ENCODE results near the gene SUN1.
A peak's percentile ranks its signal among the peaks of the same experiment; 100 is the strongest.

The SUN1 gene

GRCh38 chr7:873367-874002, 41.2 kb downstream of the SUN1 start (continued):
- TF ChIP-seq, protein P1, sequence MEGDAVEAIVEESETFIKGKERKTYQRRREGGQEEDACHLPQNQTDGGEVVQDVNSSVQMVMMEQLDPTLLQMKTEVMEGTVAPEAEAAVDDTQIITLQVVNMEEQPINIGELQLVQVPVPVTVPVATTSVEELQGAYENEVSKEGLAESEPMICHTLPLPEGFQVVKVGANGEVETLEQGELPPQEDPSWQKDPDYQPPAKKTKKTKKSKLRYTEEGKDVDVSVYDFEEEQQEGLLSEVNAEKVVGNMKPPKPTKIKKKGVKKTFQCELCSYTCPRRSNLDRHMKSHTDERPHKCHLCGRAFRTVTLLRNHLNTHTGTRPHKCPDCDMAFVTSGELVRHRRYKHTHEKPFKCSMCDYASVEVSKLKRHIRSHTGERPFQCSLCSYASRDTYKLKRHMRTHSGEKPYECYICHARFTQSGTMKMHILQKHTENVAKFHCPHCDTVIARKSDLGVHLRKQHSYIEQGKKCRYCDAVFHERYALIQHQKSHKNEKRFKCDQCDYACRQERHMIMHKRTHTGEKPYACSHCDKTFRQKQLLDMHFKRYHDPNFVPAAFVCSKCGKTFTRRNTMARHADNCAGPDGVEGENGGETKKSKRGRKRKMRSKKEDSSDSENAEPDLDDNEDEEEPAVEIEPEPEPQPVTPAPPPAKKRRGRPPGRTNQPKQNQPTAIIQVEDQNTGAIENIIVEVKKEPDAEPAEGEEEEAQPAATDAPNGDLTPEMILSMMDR (tag by site-specific recombination; IDR thresholded peaks at IDR 0.05): peak; percentile 75
- 0 out of 2 replicates have a peak, but pooled peaks have one; percentile 27 for TF ChIP-seq BCL11A (tag by site-specific recombination; IDR thresholded peaks at IDR 0.05; ENCODE audit: low read depth)
- 0 out of 2 replicates have a peak, but pooled peaks have one; percentile 9 for TF ChIP-seq ZIC2 (tag by site-specific recombination; IDR thresholded peaks at IDR 0.05)

DNA sequence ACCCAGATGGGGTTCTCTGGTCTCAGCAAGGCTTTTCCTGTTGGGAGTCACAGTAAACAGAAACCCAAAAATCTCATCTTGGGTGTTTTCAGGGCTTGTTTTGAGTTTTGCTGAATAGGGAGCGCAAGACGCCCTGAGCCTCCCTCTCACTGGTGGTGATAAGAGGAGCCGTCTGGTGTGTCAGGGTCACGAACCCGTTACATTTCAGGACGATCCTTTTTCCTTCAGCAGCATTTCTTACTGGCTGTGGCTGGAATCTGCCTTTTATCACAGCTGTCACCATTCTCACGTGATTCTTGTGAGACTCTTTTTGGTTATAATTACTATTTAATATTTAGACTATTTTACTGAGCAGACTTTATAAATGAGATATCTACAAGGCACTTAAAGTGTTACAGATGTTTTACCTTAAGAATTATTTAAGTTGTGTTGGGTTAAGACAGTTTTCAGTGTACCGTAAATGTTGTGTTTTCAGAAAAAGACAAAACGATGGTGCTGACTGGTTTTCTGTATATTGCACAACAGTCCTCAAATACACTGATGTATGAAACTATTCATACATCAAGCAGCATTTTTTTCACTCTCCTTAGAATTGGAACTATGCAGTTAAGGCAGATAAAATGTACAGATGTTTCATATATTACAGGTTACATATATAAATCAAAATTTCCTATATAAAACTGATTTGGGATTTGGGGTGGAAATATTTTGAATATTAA, 41.9 kb downstream of the SUN1 start:
- Histone ChIP-seq H3K4me3 (ENCODE audit: low read depth, low read length) (no peak overlapping the region), H3K9me3 (ENCODE audit: control insufficient read depth, insufficient read depth, low read depth, low read length) (no peaks in the 10 kb centered on the region), H3K27ac (ENCODE audit: extremely low read depth, low read depth, low read length) (no peak overlapping the region), H3K36me3 (ENCODE audit: control insufficient read depth in 2 of 2, insufficient read depth in 1 of 2, low read length in 2 of 2) (peaks cover 13 to 41% of the 10 kb centered on the region in 2 experiments; a peak in 2 of 3 replicates), H3K4me1 (ENCODE audit: control insufficient read depth, insufficient read depth, low read length) (no peaks in the 10 kb centered on the region)
- POLR2A ChIA-PET: no interaction called here
- TF ChIP-seq ZSCAN5A (tag by site-specific recombination; IDR thresholded peaks at IDR 0.05): no peak
- TF ChIP-seq ZNF19 (tag by site-specific recombination; IDR thresholded peaks at IDR 0.05; ENCODE audit: low read depth): no peak
- TF ChIP-seq, protein P2, sequence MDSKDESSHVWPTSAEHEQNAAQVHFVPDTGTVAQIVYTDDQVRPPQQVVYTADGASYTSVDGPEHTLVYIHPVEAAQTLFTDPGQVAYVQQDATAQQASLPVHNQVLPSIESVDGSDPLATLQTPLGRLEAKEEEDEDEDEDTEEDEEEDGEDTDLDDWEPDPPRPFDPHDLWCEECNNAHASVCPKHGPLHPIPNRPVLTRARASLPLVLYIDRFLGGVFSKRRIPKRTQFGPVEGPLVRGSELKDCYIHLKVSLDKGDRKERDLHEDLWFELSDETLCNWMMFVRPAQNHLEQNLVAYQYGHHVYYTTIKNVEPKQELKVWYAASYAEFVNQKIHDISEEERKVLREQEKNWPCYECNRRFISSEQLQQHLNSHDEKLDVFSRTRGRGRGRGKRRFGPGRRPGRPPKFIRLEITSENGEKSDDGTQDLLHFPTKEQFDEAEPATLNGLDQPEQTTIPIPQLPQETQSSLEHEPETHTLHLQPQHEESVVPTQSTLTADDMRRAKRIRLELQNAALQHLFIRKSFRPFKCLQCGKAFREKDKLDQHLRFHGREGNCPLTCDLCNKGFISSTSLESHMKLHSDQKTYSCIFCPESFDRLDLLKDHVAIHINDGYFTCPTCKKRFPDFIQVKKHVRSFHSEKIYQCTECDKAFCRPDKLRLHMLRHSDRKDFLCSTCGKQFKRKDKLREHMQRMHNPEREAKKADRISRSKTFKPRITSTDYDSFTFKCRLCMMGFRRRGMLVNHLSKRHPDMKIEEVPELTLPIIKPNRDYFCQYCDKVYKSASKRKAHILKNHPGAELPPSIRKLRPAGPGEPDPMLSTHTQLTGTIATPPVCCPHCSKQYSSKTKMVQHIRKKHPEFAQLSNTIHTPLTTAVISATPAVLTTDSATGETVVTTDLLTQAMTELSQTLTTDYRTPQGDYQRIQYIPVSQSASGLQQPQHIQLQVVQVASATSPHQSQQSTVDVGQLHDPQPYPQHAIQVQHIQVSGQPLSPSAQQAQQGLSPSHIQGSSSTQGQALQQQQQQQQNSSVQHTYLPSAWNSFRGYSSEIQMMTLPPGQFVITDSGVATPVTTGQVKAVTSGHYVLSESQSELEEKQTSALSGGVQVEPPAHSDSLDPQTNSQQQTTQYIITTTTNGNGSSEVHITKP (tag by site-specific recombination; IDR thresholded peaks at IDR 0.05): no peak
- no peak for TF ChIP-seq ZNF10 (tag by site-specific recombination; IDR thresholded peaks at IDR 0.05)
- TF ChIP-seq ZFP3 (tag by site-specific recombination; IDR thresholded peaks at IDR 0.05; ENCODE audit: low read depth): no peak
- CTCF ChIA-PET: interaction anchor here (0.6 to 2.9 kb wide), 26 partner anchors 11 to 993 kb away, joined by 3 to 24 read pairs (median 4); partner anchors contain the start of gene SUN1

DNA sequence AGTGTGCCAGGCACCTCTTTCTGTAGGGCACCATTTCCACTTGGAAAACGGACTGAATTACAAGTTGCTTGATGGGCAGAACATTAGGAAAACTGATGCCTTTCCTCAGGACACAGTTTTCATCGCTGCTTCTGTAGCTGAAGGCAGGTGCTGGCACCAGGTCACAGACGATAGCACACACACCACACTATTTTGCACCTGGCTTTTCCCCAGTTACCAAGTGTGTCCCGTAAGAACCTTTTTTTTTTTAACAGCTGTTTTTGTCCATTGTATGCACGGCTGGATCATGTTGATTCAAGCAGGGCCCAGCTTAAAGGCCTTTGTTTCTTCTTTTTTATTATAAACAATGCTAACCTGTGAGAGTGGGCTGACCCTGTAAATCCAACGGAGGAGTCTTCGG, 42.8 kb downstream of the SUN1 start:
- Histone ChIP-seq H3K36me3 (ENCODE audit: control insufficient read depth in 2 of 2, insufficient read depth in 1 of 2, low read length in 2 of 2) (peaks cover 9 to 43% of the 10 kb centered on the region in 2 experiments; a peak in 2 of 3 replicates), H3K4me1 (ENCODE audit: control insufficient read depth, insufficient read depth, low read length) (no peaks in the 10 kb centered on the region), H3K4me3 (ENCODE audit: low read depth, low read length) (no peak overlapping the region), H3K9me3 (ENCODE audit: control insufficient read depth, insufficient read depth, low read depth, low read length) (no peaks in the 10 kb centered on the region), H3K27ac (ENCODE audit: extremely low read depth, low read depth, low read length) (no peak overlapping the region)
- ChIA-PET POLR2A (no interaction called here), CTCF (interaction anchor here (0.6 to 1.4 kb wide), 5 partner anchors 63 to 544 kb away, joined by 3 to 5 read pairs (median 3); no protein-coding TSS in a partner anchor)
- TF ChIP-seq, protein P3, sequence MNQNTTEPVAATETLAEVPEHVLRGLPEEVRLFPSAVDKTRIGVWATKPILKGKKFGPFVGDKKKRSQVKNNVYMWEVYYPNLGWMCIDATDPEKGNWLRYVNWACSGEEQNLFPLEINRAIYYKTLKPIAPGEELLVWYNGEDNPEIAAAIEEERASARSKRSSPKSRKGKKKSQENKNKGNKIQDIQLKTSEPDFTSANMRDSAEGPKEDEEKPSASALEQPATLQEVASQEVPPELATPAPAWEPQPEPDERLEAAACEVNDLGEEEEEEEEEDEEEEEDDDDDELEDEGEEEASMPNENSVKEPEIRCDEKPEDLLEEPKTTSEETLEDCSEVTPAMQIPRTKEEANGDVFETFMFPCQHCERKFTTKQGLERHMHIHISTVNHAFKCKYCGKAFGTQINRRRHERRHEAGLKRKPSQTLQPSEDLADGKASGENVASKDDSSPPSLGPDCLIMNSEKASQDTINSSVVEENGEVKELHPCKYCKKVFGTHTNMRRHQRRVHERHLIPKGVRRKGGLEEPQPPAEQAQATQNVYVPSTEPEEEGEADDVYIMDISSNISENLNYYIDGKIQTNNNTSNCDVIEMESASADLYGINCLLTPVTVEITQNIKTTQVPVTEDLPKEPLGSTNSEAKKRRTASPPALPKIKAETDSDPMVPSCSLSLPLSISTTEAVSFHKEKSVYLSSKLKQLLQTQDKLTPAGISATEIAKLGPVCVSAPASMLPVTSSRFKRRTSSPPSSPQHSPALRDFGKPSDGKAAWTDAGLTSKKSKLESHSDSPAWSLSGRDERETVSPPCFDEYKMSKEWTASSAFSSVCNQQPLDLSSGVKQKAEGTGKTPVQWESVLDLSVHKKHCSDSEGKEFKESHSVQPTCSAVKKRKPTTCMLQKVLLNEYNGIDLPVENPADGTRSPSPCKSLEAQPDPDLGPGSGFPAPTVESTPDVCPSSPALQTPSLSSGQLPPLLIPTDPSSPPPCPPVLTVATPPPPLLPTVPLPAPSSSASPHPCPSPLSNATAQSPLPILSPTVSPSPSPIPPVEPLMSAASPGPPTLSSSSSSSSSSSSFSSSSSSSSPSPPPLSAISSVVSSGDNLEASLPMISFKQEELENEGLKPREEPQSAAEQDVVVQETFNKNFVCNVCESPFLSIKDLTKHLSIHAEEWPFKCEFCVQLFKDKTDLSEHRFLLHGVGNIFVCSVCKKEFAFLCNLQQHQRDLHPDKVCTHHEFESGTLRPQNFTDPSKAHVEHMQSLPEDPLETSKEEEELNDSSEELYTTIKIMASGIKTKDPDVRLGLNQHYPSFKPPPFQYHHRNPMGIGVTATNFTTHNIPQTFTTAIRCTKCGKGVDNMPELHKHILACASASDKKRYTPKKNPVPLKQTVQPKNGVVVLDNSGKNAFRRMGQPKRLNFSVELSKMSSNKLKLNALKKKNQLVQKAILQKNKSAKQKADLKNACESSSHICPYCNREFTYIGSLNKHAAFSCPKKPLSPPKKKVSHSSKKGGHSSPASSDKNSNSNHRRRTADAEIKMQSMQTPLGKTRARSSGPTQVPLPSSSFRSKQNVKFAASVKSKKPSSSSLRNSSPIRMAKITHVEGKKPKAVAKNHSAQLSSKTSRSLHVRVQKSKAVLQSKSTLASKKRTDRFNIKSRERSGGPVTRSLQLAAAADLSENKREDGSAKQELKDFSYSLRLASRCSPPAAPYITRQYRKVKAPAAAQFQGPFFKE (tag by site-specific recombination; IDR thresholded peaks at IDR 0.05; ENCODE audit: borderline replicate concordance): no peak
- TF ChIP-seq ZNF560 (tag by site-specific recombination; IDR thresholded peaks at IDR 0.05; ENCODE audit: borderline replicate concordance) (no peak), ZSCAN30 (tag by site-specific recombination; IDR thresholded peaks at IDR 0.05) (no peak), ZNF350 (tag by site-specific recombination; IDR thresholded peaks at IDR 0.05) (no peak), ZNF747 (tag by site-specific recombination; IDR thresholded peaks at IDR 0.05) (no peak), ZNF140 (tag by site-specific recombination; IDR thresholded peaks at IDR 0.05) (no peak), ZNF423 (tag by site-specific recombination; IDR thresholded peaks at IDR 0.05) (no peak), ZNF211 (tag by site-specific recombination; IDR thresholded peaks at IDR 0.05; ENCODE audit: low read depth) (no peak)

Measured in HEK293 (cell line).